GM12891 (cell line): Measurements from ENCODE around the gene OR2AG1.

ENCODE experiments used
- POLR2A ChIP-seq: IDR thresholded peaks from 2 replicates; pipeline ENCODE4 v1.6.1; 2011; ENCODE audit warnings: low read depth, low read length, control low read depth
- POLR2AphosphoS5 ChIP-seq: IDR thresholded peaks from 2 replicates; pipeline ENCODE4 v1.6.1; 2011; ENCODE audit warnings: low read depth, low read length, control low read depth
- POU2F2 ChIP-seq: IDR thresholded peaks from 2 replicates; pipeline ENCODE4 v1.6.1; 2011; ENCODE audit warnings: low read depth, mild to moderate bottlenecking, control low read depth, low read length, moderate library complexity
- TAF1 ChIP-seq: IDR thresholded peaks from 2 replicates; pipeline ENCODE4 v1.6.1; 2011; ENCODE audit warnings: low read depth, low read length, control low read depth

GRCh38 chr11:6780829-6781228, 2.0 kb upstream of the OR2AG1 start:
- TF ChIP-seq POU2F2 (no peak), POLR2A (no peak), POLR2AphosphoS5 (no peak), TAF1 (no peak)
